SK-N-SH treated with all-trans-retinoic acid at 6 μM for 48 hours (cell line): ENCODE data around the gene SELL.

Experiments
- ATAC-seq: fragments of 200-7000 bp; cut with Tn5 transposase; 3 replicates; pipeline ENCODE4 v1.9.1; 2020; ENCODE audit warnings: mild to moderate bottlenecking, moderate library complexity
- ARNTL ChIP-seq: fragments of 450-650 bp; formaldehyde crosslinking; IDR thresholded peaks from 2 replicates; pipeline ENCODE4 v1.5.0; 2020; ENCODE audit warnings: low read depth, mild to moderate bottlenecking, moderate library complexity, borderline replicate concordance
- CSDC2 ChIP-seq: fragments of 250-450 bp; sonication (Bioruptor Pico); IDR thresholded peaks from 2 replicates; pipeline ENCODE4 v1.5.0; 2020; ENCODE audit warnings: mild to moderate bottlenecking, moderate library complexity
- ESRRG ChIP-seq: fragments of 250-450 bp; sonication (Bioruptor Pico); IDR thresholded peaks from 2 replicates; pipeline ENCODE4 v1.6.1; 2021; ENCODE audit warnings: mild to moderate bottlenecking
- PPARA ChIP-seq: fragments of 250-450 bp; sonication (Bioruptor Pico); IDR thresholded peaks from 2 replicates; pipeline ENCODE4 v1.5.0; 2020; ENCODE audit warnings: mild to moderate bottlenecking, borderline replicate concordance
- RARB ChIP-seq: fragments of 250-450 bp; sonication (Bioruptor Pico); IDR thresholded peaks from 2 replicates; pipeline ENCODE4 v1.8.0; 2021; ENCODE audit warnings: mild to moderate bottlenecking, moderate library complexity
- TCF4 ChIP-seq: fragments of 250-450 bp; sonication (Bioruptor Pico); IDR thresholded peaks from 2 replicates; pipeline ENCODE4 v1.8.0; 2021; ENCODE audit warnings: mild to moderate bottlenecking, moderate library complexity, borderline replicate concordance
- TOX ChIP-seq: fragments of 250-450 bp; sonication (Bioruptor Pico); IDR thresholded peaks from 2 replicates; pipeline ENCODE4 v1.8.0; 2021; ENCODE audit warnings: mild to moderate bottlenecking, moderate library complexity, borderline replicate concordance
- ZC3H10 ChIP-seq: fragments of 250-450 bp; sonication (Bioruptor Pico); IDR thresholded peaks from 2 replicates; pipeline ENCODE4 v1.5.1; 2021; ENCODE audit warnings: mild to moderate bottlenecking, moderate library complexity
- ZFP3 ChIP-seq: fragments of 250-450 bp; sonication (Bioruptor Pico); IDR thresholded peaks from 2 replicates; pipeline ENCODE4 v1.5.0; 2020; ENCODE audit warnings: mild to moderate bottlenecking, moderate library complexity
- ZNF70 ChIP-seq: fragments of 450-650 bp; formaldehyde crosslinking; IDR thresholded peaks from 2 replicates; pipeline ENCODE4 v1.5.0; 2020; ENCODE audit warnings: mild to moderate bottlenecking, moderate library complexity
- ZNF8 ChIP-seq: fragments of 450-650 bp; formaldehyde crosslinking; IDR thresholded peaks from 2 replicates; pipeline ENCODE4 v1.5.0; 2020; ENCODE audit warnings: mild to moderate bottlenecking, moderate library complexity
- TF ChIP-seq, protein P1 (sequence below): fragments of 250-450 bp; sonication (Bioruptor Pico); IDR thresholded peaks from 2 replicates; pipeline ENCODE4 v1.8.0; 2020; ENCODE audit warnings: mild to moderate bottlenecking, moderate library complexity, borderline replicate concordance
- TF ChIP-seq, protein P2 (sequence below): fragments of 250-450 bp; sonication (Bioruptor Pico); IDR thresholded peaks from 2 replicates; pipeline ENCODE4 v1.5.1; 2021; ENCODE audit warnings: mild to moderate bottlenecking, moderate library complexity
- TF ChIP-seq, protein P3 (sequence below): fragments of 250-450 bp; sonication (Bioruptor Pico); IDR thresholded peaks from 2 replicates; pipeline ENCODE4 v1.5.1; 2020; ENCODE audit warnings: low read depth, mild to moderate bottlenecking, moderate library complexity
- TF ChIP-seq, protein P4 (sequence below): fragments of 250-450 bp; sonication (Bioruptor Pico); IDR thresholded peaks from 2 replicates; pipeline ENCODE4 v1.8.0; 2021; ENCODE audit warnings: low read depth, mild to moderate bottlenecking, moderate library complexity, borderline replicate concordance
- TF ChIP-seq, protein P5 (sequence below): fragments of 250-450 bp; sonication (Bioruptor Pico); IDR thresholded peaks from 2 replicates; pipeline ENCODE4 v1.5.0; 2020; ENCODE audit warnings: mild to moderate bottlenecking, moderate library complexity

The SELL gene

DNA sequence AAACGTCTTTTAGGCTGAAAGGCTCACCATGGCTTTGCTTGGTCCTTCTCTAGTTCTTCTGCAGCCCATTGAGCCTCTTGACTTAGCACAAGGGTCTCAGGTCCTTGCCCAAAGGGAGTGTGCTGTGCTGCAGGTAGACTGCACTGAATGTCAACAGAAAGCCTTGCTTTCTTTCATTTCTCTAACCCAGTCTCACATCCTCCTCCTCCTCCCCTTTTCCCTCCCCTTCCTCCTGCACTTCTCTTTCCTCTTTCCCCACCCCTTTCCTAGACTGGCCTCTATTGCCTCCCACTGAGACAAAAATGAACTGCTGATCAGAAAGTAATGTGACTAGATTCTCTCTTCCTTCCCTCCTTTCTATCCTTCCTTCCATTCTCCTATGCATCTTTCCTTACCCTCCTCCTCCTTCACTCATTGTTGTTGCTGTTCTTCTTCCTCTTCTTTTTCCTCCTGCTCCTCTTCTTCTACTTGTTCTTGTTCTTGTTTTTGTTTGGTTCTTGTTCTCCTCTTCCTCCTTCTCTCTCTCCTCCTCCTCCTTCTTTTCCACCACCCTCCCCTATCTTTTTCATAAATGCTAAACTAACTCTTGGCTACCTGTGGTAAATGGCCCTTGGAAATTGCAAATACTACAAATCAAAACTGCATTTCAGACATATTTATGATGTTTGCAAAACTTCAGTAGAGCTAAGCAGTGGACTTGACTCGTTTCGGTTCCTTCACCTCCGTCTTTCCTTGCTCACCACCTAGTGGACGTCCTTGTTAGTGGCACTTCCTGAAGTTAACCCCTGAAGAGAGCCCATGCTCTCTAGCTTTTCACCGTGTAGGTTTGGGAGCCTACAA, at the start of gene SELL:
Gene SELL, minus strand, starts transcription at position 152 of the 840 bp plus-strand sequence. Its CDS starts 122 bp downstream, at position 30.
- TF ChIP-seq ZC3H10 (CRISPR knock-in tag) (no peak), TOX (CRISPR knock-in tag) (no peak), ESRRG (CRISPR knock-in tag) (no peak), TCF4 (CRISPR knock-in tag) (no peak), ZNF70 (CRISPR knock-in tag) (no peak), ZFP3 (CRISPR knock-in tag) (no peak), CSDC2 (CRISPR knock-in tag) (no peak), ARNTL (CRISPR knock-in tag) (no peak), ZNF8 (CRISPR knock-in tag) (no peak), PPARA (no peak), RARB (CRISPR knock-in tag) (no peak)
- TF ChIP-seq, protein P1, sequence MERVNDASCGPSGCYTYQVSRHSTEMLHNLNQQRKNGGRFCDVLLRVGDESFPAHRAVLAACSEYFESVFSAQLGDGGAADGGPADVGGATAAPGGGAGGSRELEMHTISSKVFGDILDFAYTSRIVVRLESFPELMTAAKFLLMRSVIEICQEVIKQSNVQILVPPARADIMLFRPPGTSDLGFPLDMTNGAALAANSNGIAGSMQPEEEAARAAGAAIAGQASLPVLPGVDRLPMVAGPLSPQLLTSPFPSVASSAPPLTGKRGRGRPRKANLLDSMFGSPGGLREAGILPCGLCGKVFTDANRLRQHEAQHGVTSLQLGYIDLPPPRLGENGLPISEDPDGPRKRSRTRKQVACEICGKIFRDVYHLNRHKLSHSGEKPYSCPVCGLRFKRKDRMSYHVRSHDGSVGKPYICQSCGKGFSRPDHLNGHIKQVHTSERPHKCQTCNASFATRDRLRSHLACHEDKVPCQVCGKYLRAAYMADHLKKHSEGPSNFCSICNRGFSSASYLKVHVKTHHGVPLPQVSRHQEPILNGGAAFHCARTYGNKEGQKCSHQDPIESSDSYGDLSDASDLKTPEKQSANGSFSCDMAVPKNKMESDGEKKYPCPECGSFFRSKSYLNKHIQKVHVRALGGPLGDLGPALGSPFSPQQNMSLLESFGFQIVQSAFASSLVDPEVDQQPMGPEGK (CRISPR knock-in tag) = no peak
- TF ChIP-seq, protein P2, sequence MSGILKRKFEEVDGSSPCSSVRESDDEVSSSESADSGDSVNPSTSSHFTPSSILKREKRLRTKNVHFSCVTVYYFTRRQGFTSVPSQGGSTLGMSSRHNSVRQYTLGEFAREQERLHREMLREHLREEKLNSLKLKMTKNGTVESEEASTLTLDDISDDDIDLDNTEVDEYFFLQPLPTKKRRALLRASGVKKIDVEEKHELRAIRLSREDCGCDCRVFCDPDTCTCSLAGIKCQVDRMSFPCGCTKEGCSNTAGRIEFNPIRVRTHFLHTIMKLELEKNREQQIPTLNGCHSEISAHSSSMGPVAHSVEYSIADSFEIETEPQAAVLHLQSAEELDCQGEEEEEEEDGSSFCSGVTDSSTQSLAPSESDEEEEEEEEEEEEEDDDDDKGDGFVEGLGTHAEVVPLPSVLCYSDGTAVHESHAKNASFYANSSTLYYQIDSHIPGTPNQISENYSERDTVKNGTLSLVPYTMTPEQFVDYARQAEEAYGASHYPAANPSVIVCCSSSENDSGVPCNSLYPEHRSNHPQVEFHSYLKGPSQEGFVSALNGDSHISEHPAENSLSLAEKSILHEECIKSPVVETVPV (CRISPR knock-in tag) = no peak
- TF ChIP-seq, protein P3, sequence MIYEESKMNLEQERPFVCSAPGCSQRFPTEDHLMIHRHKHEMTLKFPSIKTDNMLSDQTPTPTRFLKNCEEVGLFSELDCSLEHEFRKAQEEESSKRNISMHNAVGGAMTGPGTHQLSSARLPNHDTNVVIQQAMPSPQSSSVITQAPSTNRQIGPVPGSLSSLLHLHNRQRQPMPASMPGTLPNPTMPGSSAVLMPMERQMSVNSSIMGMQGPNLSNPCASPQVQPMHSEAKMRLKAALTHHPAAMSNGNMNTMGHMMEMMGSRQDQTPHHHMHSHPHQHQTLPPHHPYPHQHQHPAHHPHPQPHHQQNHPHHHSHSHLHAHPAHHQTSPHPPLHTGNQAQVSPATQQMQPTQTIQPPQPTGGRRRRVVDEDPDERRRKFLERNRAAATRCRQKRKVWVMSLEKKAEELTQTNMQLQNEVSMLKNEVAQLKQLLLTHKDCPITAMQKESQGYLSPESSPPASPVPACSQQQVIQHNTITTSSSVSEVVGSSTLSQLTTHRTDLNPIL (CRISPR knock-in tag) = no peak
- TF ChIP-seq, protein P4, sequence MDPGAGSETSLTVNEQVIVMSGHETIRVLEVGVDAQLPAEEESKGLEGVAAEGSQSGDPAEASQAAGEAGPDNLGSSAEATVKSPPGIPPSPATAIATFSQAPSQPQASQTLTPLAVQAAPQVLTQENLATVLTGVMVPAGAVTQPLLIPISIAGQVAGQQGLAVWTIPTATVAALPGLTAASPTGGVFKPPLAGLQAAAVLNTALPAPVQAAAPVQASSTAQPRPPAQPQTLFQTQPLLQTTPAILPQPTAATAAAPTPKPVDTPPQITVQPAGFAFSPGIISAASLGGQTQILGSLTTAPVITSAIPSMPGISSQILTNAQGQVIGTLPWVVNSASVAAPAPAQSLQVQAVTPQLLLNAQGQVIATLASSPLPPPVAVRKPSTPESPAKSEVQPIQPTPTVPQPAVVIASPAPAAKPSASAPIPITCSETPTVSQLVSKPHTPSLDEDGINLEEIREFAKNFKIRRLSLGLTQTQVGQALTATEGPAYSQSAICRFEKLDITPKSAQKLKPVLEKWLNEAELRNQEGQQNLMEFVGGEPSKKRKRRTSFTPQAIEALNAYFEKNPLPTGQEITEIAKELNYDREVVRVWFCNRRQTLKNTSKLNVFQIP (CRISPR knock-in tag) = no peak
- TF ChIP-seq, protein P5, sequence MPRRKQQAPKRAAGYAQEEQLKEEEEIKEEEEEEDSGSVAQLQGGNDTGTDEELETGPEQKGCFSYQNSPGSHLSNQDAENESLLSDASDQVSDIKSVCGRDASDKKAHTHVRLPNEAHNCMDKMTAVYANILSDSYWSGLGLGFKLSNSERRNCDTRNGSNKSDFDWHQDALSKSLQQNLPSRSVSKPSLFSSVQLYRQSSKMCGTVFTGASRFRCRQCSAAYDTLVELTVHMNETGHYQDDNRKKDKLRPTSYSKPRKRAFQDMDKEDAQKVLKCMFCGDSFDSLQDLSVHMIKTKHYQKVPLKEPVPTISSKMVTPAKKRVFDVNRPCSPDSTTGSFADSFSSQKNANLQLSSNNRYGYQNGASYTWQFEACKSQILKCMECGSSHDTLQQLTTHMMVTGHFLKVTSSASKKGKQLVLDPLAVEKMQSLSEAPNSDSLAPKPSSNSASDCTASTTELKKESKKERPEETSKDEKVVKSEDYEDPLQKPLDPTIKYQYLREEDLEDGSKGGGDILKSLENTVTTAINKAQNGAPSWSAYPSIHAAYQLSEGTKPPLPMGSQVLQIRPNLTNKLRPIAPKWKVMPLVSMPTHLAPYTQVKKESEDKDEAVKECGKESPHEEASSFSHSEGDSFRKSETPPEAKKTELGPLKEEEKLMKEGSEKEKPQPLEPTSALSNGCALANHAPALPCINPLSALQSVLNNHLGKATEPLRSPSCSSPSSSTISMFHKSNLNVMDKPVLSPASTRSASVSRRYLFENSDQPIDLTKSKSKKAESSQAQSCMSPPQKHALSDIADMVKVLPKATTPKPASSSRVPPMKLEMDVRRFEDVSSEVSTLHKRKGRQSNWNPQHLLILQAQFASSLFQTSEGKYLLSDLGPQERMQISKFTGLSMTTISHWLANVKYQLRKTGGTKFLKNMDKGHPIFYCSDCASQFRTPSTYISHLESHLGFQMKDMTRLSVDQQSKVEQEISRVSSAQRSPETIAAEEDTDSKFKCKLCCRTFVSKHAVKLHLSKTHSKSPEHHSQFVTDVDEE = no peak
- peak; percentile 100 for ATAC-seq

DNA sequence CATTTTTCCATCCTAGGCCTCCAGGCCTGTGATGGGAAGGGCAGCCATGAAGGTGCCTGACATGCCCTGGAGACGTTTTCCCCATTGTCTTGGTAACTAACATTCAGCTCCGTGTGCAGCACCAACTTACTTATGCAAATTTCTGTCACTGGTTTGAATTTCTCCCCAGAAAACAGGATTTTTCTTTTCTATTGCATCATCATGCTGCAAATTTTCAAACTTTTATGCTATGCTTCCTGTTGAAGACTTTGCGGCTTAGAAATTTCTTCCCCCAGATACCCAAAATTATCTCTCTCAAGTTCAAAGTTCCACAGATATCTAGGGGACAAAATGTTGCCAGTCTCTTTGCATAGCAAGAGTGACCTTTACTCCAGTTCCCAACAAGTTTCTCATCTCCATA, 47.6 kb upstream of the SELL start:
- ATAC-seq = no peak
- no peak for TF ChIP-seq ZC3H10 (CRISPR knock-in tag)
- TF ChIP-seq, protein P4 (CRISPR knock-in tag) = no peak
- no peak for TF ChIP-seq TOX (CRISPR knock-in tag)
- no peak for TF ChIP-seq ESRRG (CRISPR knock-in tag)
- TF ChIP-seq, protein P3 (CRISPR knock-in tag) = no peak
